Mesothelial cell of epicardium (in vitro differentiated cells): Measurements from ENCODE around the gene KCNMB2. TPM values are rescaled to one million over a fixed set of nuclear protein-coding genes. Genes with fewer than 3 reads are reported as not detected.

Experiments
- DNase-seq, 2 experiments: peaks; one replicate each; pipeline ENCODE4 v3.0.0; 2021; ENCODE audit warnings: low spot score in 2 of 2; ENCODE audit not compliant: unreplicated experiment in 2 of 2
- H3K27ac Mint-ChIP-seq: 2 replicates; pipeline ENCODE4 v1.8.0; 2021; ENCODE audit warnings: mixed read lengths
- H3K27me3 Mint-ChIP-seq: 2 replicates; pipeline ENCODE4 v1.8.0; 2021; ENCODE audit warnings: low read depth, mixed read lengths
- H3K36me3 Mint-ChIP-seq: 2 replicates; pipeline ENCODE4 v1.8.0; 2021; ENCODE audit warnings: mixed read lengths
- H3K4me1 Mint-ChIP-seq: 2 replicates; pipeline ENCODE4 v1.8.0; 2021; ENCODE audit warnings: mixed read lengths
- H3K4me3 Mint-ChIP-seq: 2 replicates; pipeline ENCODE4 v1.8.0; 2021; ENCODE audit warnings: mild to moderate bottlenecking, moderate library complexity, mixed read lengths
- H3K9me3 Mint-ChIP-seq: 2 replicates; pipeline ENCODE4 v1.8.0; 2021; ENCODE audit warnings: mixed read lengths
- CTCF ChIP-seq: fragments of 200-600 bp; sonication (generic); IDR thresholded peaks from one replicate; pipeline ENCODE4 v1.5.0; 2021; ENCODE audit warnings: antibody characterized with exemption; ENCODE audit not compliant: unreplicated experiment
- total RNA-seq: library from RNA; stranded (reverse); gene quantifications from 3 replicates; pipeline ENCODE4 v1.2.1, GENCODE V29; 2021

Gene KCNMB2
- total RNA-seq, 1 donor from 2014 or later, result 3.9 TPM

DNA sequence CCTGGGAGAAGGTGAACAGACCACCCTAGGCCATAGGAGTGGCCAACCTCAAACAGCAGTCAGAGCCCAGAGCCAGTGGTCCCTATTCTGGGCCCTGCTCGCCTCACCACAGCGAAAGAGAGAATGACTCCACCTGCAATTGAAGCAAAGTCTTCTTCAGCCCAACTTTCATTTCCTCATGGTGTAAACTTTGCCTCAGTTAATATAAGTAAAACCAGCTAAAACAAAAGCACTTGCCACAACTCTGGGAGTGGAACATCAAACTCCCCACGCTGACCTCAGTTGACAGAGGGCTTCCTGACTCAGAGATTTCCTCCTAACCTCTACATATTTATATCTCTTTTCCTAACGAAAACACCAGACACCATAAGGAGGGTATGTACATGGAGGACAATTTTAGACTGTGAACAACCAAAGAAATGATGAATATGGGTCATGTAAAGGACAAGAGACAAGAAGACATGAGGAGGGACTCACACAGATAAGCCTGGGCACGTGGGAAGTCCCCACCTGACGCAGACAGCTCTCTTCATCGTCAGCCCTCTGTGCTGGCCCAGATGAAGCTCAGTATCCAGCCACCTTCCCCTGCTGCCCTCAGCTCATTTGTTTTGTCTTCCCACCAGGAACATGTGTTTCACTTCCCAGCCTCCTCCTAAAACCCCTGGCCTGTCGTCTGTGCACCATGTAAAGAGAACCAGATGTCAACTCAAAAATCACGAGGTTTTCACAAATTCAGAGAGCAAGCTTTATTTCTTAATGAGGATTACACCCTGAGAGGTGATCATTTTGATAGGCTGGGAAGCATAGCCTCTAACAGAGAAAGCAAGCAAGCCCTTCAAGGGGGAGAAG lies 140.9 kb downstream of the KCNMB2 start:
- Mint-ChIP-seq H3K27me3 (no peaks in the 10 kb centered on the region), H3K4me1 (peaks cover 35% of the 10 kb centered on the region)

DNA sequence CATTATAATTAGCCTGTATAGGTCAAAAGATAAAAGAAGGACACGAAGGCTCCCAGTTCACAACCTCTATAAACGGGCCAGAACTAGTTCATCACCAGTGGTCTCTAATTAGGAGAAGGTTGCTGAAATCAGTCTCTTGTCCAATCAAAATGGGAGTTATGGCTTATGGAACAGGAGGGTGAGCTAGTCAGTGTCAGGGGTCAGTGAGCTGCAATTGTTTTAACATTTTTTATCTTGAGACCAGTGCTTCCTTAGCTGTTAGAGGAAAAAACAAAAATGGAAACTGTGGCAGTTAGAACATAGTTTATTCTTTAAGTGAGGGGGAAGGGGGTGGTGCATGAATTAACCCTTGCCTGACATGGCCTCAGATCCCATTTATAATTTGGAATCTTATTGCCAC lies 141.7 kb downstream of the KCNMB2 start:
- Mint-ChIP-seq H3K36me3 (no peaks in the 10 kb centered on the region), H3K27ac (peak overlapping the region; percentile 3)
- no peak for TF ChIP-seq CTCF

More for the DNA sequence above, 140.9 kb downstream of the KCNMB2 start:
- Mint-ChIP-seq H3K4me3 (no peak overlapping the region), H3K9me3 (no peaks in the 10 kb centered on the region), H3K36me3 (no peaks in the 10 kb centered on the region), H3K27ac (peak overlapping the region; percentile 81)
- no peak for DNase-seq
- TF ChIP-seq CTCF, result no peak

DNA sequence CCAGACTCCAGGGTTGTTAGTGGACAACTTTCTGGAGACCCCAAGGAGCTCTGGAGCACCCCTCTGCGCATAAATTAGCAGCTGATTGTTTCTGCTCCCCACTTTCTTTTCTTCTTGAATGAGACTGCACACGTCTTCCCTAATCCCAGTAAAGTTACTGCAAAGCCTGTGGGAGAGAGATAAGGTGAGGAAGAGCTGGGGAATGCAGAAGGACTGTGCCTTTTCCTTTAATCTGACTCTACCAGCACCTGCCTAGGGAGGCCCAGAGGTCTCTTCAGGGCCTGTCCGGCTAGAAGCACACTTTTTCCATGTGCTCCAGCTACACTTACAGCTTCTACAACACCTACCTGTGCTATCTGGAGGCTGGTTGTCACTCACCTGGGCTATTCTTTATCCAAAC lies 143.8 kb downstream of the KCNMB2 start:
- Mint-ChIP-seq H3K4me1 (peaks cover 35% of the 10 kb centered on the region), H3K36me3 (peaks cover 2% of the 10 kb centered on the region), H3K27ac (no peak overlapping the region), H3K27me3 (no peaks in the 10 kb centered on the region), H3K9me3 (peaks cover 8% of the 10 kb centered on the region), H3K4me3 (no peak overlapping the region)
- no peak for DNase-seq
- TF ChIP-seq CTCF, result no peak

More for the DNA sequence above, 141.7 kb downstream of the KCNMB2 start:
- DNase-seq, result no peak
- H3K4me3 Mint-ChIP-seq, result no peak overlapping the region
- peaks cover 5% of the 10 kb centered on the region for H3K9me3 Mint-ChIP-seq
- H3K4me1 Mint-ChIP-seq, result peaks cover 35% of the 10 kb centered on the region
- H3K27me3 Mint-ChIP-seq, result no peaks in the 10 kb centered on the region

GRCh38 chr3:178680489-178680888 lies 144.3 kb downstream of the KCNMB2 start:
- DNase-seq, result no peak
- Mint-ChIP-seq H3K4me1 (peaks cover 35% of the 10 kb centered on the region), H3K27me3 (no peaks in the 10 kb centered on the region), H3K27ac (no peak overlapping the region), H3K9me3 (peaks cover 8% of the 10 kb centered on the region), H3K4me3 (no peak overlapping the region), H3K36me3 (peaks cover 2% of the 10 kb centered on the region)
- no peak for TF ChIP-seq CTCF

DNA sequence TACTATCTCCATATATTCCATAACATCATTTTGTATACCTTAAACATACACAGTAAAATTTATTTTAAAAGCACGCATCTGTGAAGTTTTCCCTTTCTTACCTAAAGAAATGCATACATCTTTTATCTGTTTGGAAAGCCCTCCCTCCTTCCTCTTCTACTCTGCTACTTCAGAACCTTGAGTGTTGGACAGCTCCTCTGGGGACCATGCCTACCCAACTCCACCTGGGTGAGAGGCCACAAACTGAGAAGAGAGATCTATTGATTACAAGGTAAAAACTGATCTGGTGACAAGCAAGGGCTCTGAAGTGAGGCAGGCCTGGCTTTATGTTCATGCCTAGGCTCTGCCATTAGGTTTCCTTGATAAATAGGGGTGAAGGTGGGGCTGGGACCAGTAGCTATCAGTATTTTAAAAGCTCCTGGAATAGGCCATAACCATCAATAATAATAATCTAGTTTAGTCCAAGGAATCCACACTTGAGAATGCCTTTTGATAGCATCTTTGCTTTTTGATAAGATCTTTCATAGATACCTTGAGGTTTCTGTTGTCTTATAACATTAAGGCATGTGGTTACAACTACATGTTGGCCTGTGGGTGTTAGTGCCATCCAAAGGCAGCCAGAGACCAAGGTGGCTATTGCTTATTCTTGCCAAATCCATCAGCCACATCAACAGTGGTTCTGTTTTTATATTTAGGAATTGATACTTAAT lies 148.8 kb downstream of the KCNMB2 start:
- Mint-ChIP-seq H3K4me3 (no peak overlapping the region), H3K27ac (no peak overlapping the region), H3K9me3 (peaks cover 8% of the 10 kb centered on the region), H3K36me3 (peaks cover 2% of the 10 kb centered on the region), H3K27me3 (no peaks in the 10 kb centered on the region), H3K4me1 (peaks cover 6% of the 10 kb centered on the region)
- no peak for DNase-seq
- TF ChIP-seq CTCF, result no peak
